Caco-2 (cell line): ENCODE data around the gene PLPPR3. TPM values are rescaled to one million over a fixed set of nuclear protein-coding genes. Genes with fewer than 3 reads are reported as not detected.

Experiments
- BruUV-seq: library from RNA; stranded (reverse); fragments of 400-500 nt; replicated peaks from 2 replicates; lab custom pipeline; 2021; lab: Mats Ljungman, UMichigan
- CTCF ChIA-PET: fragments of 300-600 bp; sonication (Branson Sonifier 250); formaldehyde crosslinking; loops from one replicate; lab custom pipeline; 2022; ENCODE audit warnings: antibody characterized with exemption; lab: Charles Lee
- POLR2A ChIA-PET: fragments of 300-600 bp; sonication (Branson Sonifier 250); formaldehyde crosslinking; loops from one replicate; lab custom pipeline; 2022; ENCODE audit warnings: antibody characterized with exemption; lab: Charles Lee
- DNase-seq, 2 experiments: peaks; one replicate each; pipeline versions ENCODE4 v3.0.0 to v3.0.0-alpha.2; 2020 to 2022
- H3K27me3 ChIP-seq: replicated peaks from 2 replicates; pipeline ENCODE4 v1.6.0; 2011; ENCODE audit warnings: low read length; ENCODE audit not compliant: control insufficient read depth, insufficient read depth
- H3K36me3 ChIP-seq: 2 replicates; pipeline ENCODE4 v1.5.1; 2011; ENCODE audit warnings: low read length; ENCODE audit not compliant: control insufficient read depth, insufficient read depth
- H3K4me1 ChIP-seq: fragments of 250-450 bp; sonication (Bioruptor Pico); 2 replicates; pipeline ENCODE4 v1.5.1; 2020; ENCODE audit warnings: mild to moderate bottlenecking
- H3K4me3 ChIP-seq: 2 replicates; pipeline ENCODE4 v1.5.1; 2011; ENCODE audit warnings: low read depth, mild to moderate bottlenecking, control low read depth, low read length
- H3K9me3 ChIP-seq: fragments of 250-450 bp; sonication (Bioruptor Pico); 2 replicates; pipeline ENCODE4 v1.5.1; 2020; ENCODE audit warnings: mild to moderate bottlenecking, moderate library complexity
- H3K27ac Mint-ChIP-seq: one replicate; pipeline ENCODE4 v1.8.0; 2022; ENCODE audit warnings: mixed read lengths; ENCODE audit not compliant: unreplicated experiment
- H3K27me3 Mint-ChIP-seq: one replicate; pipeline ENCODE4 v1.8.0; 2022; ENCODE audit warnings: mixed read lengths; ENCODE audit not compliant: insufficient read depth, unreplicated experiment
- H3K36me3 Mint-ChIP-seq: one replicate; pipeline ENCODE4 v1.8.0; 2022; ENCODE audit warnings: mild to moderate bottlenecking, mixed read lengths; ENCODE audit not compliant: insufficient read depth, unreplicated experiment
- H3K4me1 Mint-ChIP-seq: one replicate; pipeline ENCODE4 v1.8.0; 2022; ENCODE audit warnings: low read depth, mixed read lengths; ENCODE audit not compliant: unreplicated experiment
- H3K4me3 Mint-ChIP-seq: one replicate; pipeline ENCODE4 v1.8.0; 2022; ENCODE audit warnings: mild to moderate bottlenecking, moderate library complexity, mixed read lengths; ENCODE audit not compliant: unreplicated experiment
- H3K9me3 Mint-ChIP-seq: one replicate; pipeline ENCODE4 v1.8.0; 2022; ENCODE audit warnings: mixed read lengths; ENCODE audit not compliant: unreplicated experiment
- CTCF ChIP-seq, 2 experiments: fragments of 200-600 bp in 1 of 2; IDR thresholded peaks; 1 replicate in 1 of 2; 2 replicates in 1 of 2; pipeline versions ENCODE4 v1.5.1 to v1.8.0; 2011 to 2022; ENCODE audit warnings: antibody characterized with exemption in 1 of 2, control low read depth in 1 of 2, inconsistent platforms in 1 of 2, low read depth in 1 of 2, low read length in 1 of 2, mild to moderate bottlenecking in 1 of 2, moderate library complexity in 1 of 2; ENCODE audit not compliant: insufficient read depth in 1 of 2, severe bottlenecking in 1 of 2, unreplicated experiment in 1 of 2
- intact Hi-C: fragments of 100-400 bp; cut with micrococcal nuclease; formaldehyde crosslinking; loops from one replicate; pipeline ENCODE4 v1.10.0; 2022; ENCODE audit not compliant: unreplicated experiment
- total RNA-seq: library from RNA; stranded (reverse); gene quantifications from 2 replicates; pipeline ENCODE4 v1.2.3, GENCODE V29; 2022

Gene PLPPR3
- total RNA-seq, 1 experiment from 2014 or later, result 7.1 TPM

- no peak for DNase-seq
- peak overlapping the region; percentile 91 for H3K27ac Mint-ChIP-seq
- no peak overlapping the region; the same call in 1 of the 2 replicates for H3K4me3 ChIP-seq
- no peaks in the 10 kb centered on the region for H3K9me3 ChIP-seq
- intact Hi-C loops, result no loop called here
- H3K9me3 Mint-ChIP-seq, result no peaks in the 10 kb centered on the region
- BruUV-seq, result TSS peak; percentile 4
- H3K4me1 Mint-ChIP-seq, result peaks cover 8% of the 10 kb centered on the region
- no peak for TF ChIP-seq CTCF (IDR thresholded peaks at IDR 0.05; ENCODE audit: insufficient read depth in 1 of 2, low read depth in 1 of 2, low read length in 1 of 2, severe bottlenecking in 1 of 2, unreplicated experiment in 1 of 2)
- no peaks in the 10 kb centered on the region; the same call in 1 of the 2 replicates for H3K36me3 ChIP-seq
- CTCF ChIA-PET, result no interaction called here
- no peaks in the 10 kb centered on the region for H3K27me3 ChIP-seq
- H3K4me1 ChIP-seq, result peaks cover 10% of the 10 kb centered on the region
- H3K4me3 Mint-ChIP-seq, result peak overlapping the region; percentile 94
- H3K36me3 Mint-ChIP-seq, result peaks cover 80% of the 10 kb centered on the region
- H3K27me3 Mint-ChIP-seq, result no peaks in the 10 kb centered on the region
- POLR2A ChIA-PET, result interaction anchor here (0.6 kb wide), 1 partner anchor 22 kb away, joined by 3 read pairs; no protein-coding TSS in a partner anchor
Observed at GRCh38 chr19:784541-784940, 37.2 kb downstream of the PLPPR3 start.

GRCh38 chr19:782878-783668, 38.7 kb downstream of the PLPPR3 start:
- Mint-ChIP-seq H3K27me3 (no peaks in the 10 kb centered on the region), H3K27ac (peak overlapping the region; percentile 91), H3K36me3 (peaks cover 74% of the 10 kb centered on the region), H3K4me1 (peaks cover 6% of the 10 kb centered on the region), H3K9me3 (no peaks in the 10 kb centered on the region), H3K4me3 (peak overlapping the region; percentile 94)
- H3K36me3 ChIP-seq, result no peaks in the 10 kb centered on the region
- no peak for TF ChIP-seq CTCF (IDR thresholded peaks at IDR 0.05; ENCODE audit: insufficient read depth in 1 of 2, low read depth in 1 of 2, low read length in 1 of 2, severe bottlenecking in 1 of 2, unreplicated experiment in 1 of 2)
- no peak for DNase-seq
- peak overlapping the region; percentile 42 for H3K4me3 ChIP-seq
- no peaks in the 10 kb centered on the region for H3K27me3 ChIP-seq
- H3K9me3 ChIP-seq, result no peaks in the 10 kb centered on the region
- intact Hi-C loops, result no loop called here
- ChIA-PET CTCF (no interaction called here), POLR2A (interaction anchor here (0.5 to 1.5 kb wide), 3 partner anchors 9 to 60 kb away, joined by 4 to 7 read pairs (median 6); no protein-coding TSS in a partner anchor)
- TSS peak; percentile 92 for BruUV-seq
- H3K4me1 ChIP-seq, result peaks cover 12% of the 10 kb centered on the region

GRCh38 chr19:782185-782877, 39.4 kb downstream of the PLPPR3 start:
- ChIA-PET POLR2A (interaction anchor here (0.6 to 1.5 kb wide), 5 partner anchors 10 to 487 kb away, joined by 3 to 7 read pairs (median 6); partner anchors contain the start of gene CIRBP), CTCF (no interaction called here)
- Histone ChIP-seq H3K36me3 (no peaks in the 10 kb centered on the region), H3K4me3 (peak overlapping the region; percentile 42), H3K9me3 (no peaks in the 10 kb centered on the region), H3K4me1 (peaks cover 12% of the 10 kb centered on the region), H3K27me3 (no peaks in the 10 kb centered on the region)
- Mint-ChIP-seq H3K9me3 (no peaks in the 10 kb centered on the region), H3K36me3 (peaks cover 66% of the 10 kb centered on the region), H3K4me1 (peaks cover 6% of the 10 kb centered on the region), H3K27me3 (no peaks in the 10 kb centered on the region), H3K27ac (peak overlapping the region; percentile 91), H3K4me3 (peak overlapping the region; percentile 94)
- BruUV-seq, result TSS peak; percentile 83
- TF ChIP-seq CTCF (IDR thresholded peaks at IDR 0.05; ENCODE audit: insufficient read depth in 1 of 2, low read depth in 1 of 2, low read length in 1 of 2, severe bottlenecking in 1 of 2, unreplicated experiment in 1 of 2), result no peak
- intact Hi-C loops, result no loop called here
- peak; percentile 83 to 87 for DNase-seq
